ENCODE measurements around the gene UBALD1. TPM values are rescaled to one million over a fixed set of nuclear protein-coding genes. Genes with fewer than 3 reads are reported as not detected.
A peak's percentile ranks its signal among the peaks of the same experiment; 100 is the strongest.

Gene UBALD1
- total and polyA plus RNA-seq, 9 of the 15 experiments (the other 6 are each of a cell fraction or from before 2014, with no cell fraction given), result 1.3 to 38.0 (median 6.2) TPM; not detected in 2

GRCh38 chr16:4649744-4650442 is 35.2 kb upstream of the UBALD1 start:
- peaks cover 46% of the 10 kb centered on the region; the same call in 1 of the 3 replicates for H3K36me3 ChIP-seq (ENCODE audit: control insufficient read depth, insufficient read depth, low read length)
- peak overlapping the region in 1 of 2 experiments; percentile 54; a peak in 1 of 4 replicates for H3K9ac ChIP-seq (ENCODE audit: insufficient read depth in 1 of 2, low read depth in 2 of 2, low read length in 2 of 2)
- no peaks in the 10 kb centered on the region for H3K9me1 ChIP-seq (ENCODE audit: control insufficient read depth, insufficient read depth, low read length)
- no peaks in the 10 kb centered on the region for H3K9me3 ChIP-seq (replicated peaks; ENCODE audit: control insufficient read depth, insufficient read depth, low read depth, low read length)
- no peak overlapping the region for H3K4me2 ChIP-seq (ENCODE audit: insufficient read depth, low read length)
- intact Hi-C loops (cut with micrococcal nuclease) (no loop called here), in situ Hi-C loops (cut with MboI) (no loop called here)
- H3K27me3 ChIP-seq (ENCODE audit: control insufficient read depth in 2 of 2, insufficient read depth in 2 of 2, low read length in 2 of 2), result no peaks in the 10 kb centered on the region
- H4K20me1 ChIP-seq (replicated peaks; ENCODE audit: control insufficient read depth, insufficient read depth, low read length), result no peaks in the 10 kb centered on the region
- DNase-seq (ENCODE audit: extremely low read depth in 1 of 4, low spot score in 3 of 4) (peak in 1 of 4 experiments; percentile 18), ATAC-seq (peak; percentile 57), FAIRE-seq (no peak)
- 86% methylated on average over 20 of the region's 25 CpGs for WGBS (ENCODE audit: insufficient coverage, low coverage, missing lambda C conversion rate)
- peak overlapping the region; percentile 59 for H2AFZ ChIP-seq (ENCODE audit: low read depth, low read length)
- CTCF ChIA-PET (ENCODE audit: low intra/inter-chr PET ratio), result interaction anchor here (0.6 kb wide), 1 partner anchor 84 kb away, joined by 3 read pairs; the partner anchor contains the start of gene ANKS3
- H3K79me2 ChIP-seq (ENCODE audit: control insufficient read depth, insufficient read depth, low read length), result peaks cover 28% of the 10 kb centered on the region
- TF ChIP-seq, protein P1, sequence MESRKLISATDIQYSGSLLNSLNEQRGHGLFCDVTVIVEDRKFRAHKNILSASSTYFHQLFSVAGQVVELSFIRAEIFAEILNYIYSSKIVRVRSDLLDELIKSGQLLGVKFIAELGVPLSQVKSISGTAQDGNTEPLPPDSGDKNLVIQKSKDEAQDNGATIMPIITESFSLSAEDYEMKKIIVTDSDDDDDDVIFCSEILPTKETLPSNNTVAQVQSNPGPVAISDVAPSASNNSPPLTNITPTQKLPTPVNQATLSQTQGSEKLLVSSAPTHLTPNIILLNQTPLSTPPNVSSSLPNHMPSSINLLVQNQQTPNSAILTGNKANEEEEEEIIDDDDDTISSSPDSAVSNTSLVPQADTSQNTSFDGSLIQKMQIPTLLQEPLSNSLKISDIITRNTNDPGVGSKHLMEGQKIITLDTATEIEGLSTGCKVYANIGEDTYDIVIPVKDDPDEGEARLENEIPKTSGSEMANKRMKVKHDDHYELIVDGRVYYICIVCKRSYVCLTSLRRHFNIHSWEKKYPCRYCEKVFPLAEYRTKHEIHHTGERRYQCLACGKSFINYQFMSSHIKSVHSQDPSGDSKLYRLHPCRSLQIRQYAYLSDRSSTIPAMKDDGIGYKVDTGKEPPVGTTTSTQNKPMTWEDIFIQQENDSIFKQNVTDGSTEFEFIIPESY (CRISPR knock-in tag; IDR thresholded peaks at IDR 0.05), result peak; percentile 97
- TF ChIP-seq ZNF384 (IDR thresholded peaks at IDR 0.05; ENCODE audit: low read depth, low read length) (peak; percentile 34; the same call in 1 of the 2 replicates), TBL1XR1 (IDR thresholded peaks at IDR 0.05; ENCODE audit: low read length in 2 of 2) (0 out of 4 replicates have a peak, but pooled peaks of 1 of the 2 experiments have one; percentile 15), ATF3 (IDR thresholded peaks at IDR 0.05) (no peak), ATF3 (CRISPR knock-in tag; conservative IDR thresholded peaks at IDR 0.05) (no peak)
- no TSS peak for BruUV-seq (replicated peaks)
- H3K4me1 ChIP-seq (replicated peaks in 1 of 2; ENCODE audit: control insufficient read depth in 2 of 2, insufficient read depth in 2 of 2, low read length in 2 of 2), result peaks cover 0 to 16% of the 10 kb centered on the region in 2 experiments; a peak in 3 of 5 replicates
- H3K27ac ChIP-seq (ENCODE audit: extremely low read depth, low read depth, low read length), result 0 out of 3 replicates have a peak overlapping the region, but pooled peaks have one; percentile 59
- no peak overlapping the region for H3K4me3 ChIP-seq
- POLR2A ChIA-PET, result interaction anchor here (1.2 to 1.8 kb wide), 2 partner anchors 11 to 33 kb away, joined by 4 to 6 read pairs; no protein-coding TSS in a partner anchor
